ENCODE results near the gene GPC2. TPM values are rescaled to one million over a fixed set of nuclear protein-coding genes. Genes with fewer than 3 reads are reported as not detected.
"Not testable (repeated sequence)": the region's sequence is repeated elsewhere in the genome, so short reads cannot be mapped to it uniquely, and the experiment has no call there.

GPC2 gene
- total RNA-seq, 4 donors from 2014 or later, result 0.39 to 3.4 (median 2.0) TPM

DNA sequence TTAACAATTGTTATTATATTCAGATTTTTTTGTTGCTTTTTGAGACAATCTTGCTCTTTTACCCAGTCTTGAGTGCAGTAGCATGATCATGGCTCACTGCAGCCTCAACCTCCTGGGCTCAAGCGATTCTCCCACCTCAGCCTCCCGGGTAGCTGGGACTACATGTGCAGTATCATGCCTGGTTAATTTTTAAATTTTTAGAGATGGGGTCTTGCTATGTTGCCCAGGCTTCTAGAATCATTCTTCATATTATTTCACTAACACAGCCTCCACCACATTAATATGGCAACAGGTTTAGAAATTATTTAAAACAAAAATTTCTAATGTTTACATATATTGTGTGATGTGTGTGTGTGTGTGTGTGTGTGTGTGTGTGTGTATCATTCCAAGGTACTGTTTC, 29.9 kb downstream of the GPC2 start:
- Histone ChIP-seq H3K4me1 (peaks cover 0 to 32% (median 5%) of the 10 kb centered on the region in 3 donors), H3K27me3 (no peaks in the 10 kb centered on the region), H3K4me3 (no peak overlapping the region), H3K36me3 (peaks cover 0 to 11% of the 10 kb centered on the region in 2 donors), H3K27ac (no peak overlapping the region), H3K9me3 (no peaks in the 10 kb centered on the region)
- 85 to 100% methylated on average over 2 of the region's 2 CpGs for WGBS, 2 donors (ENCODE audit: low coverage in 1 of 2)
- TF ChIP-seq, protein P1, sequence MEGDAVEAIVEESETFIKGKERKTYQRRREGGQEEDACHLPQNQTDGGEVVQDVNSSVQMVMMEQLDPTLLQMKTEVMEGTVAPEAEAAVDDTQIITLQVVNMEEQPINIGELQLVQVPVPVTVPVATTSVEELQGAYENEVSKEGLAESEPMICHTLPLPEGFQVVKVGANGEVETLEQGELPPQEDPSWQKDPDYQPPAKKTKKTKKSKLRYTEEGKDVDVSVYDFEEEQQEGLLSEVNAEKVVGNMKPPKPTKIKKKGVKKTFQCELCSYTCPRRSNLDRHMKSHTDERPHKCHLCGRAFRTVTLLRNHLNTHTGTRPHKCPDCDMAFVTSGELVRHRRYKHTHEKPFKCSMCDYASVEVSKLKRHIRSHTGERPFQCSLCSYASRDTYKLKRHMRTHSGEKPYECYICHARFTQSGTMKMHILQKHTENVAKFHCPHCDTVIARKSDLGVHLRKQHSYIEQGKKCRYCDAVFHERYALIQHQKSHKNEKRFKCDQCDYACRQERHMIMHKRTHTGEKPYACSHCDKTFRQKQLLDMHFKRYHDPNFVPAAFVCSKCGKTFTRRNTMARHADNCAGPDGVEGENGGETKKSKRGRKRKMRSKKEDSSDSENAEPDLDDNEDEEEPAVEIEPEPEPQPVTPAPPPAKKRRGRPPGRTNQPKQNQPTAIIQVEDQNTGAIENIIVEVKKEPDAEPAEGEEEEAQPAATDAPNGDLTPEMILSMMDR (IDR thresholded peaks at IDR 0.05), result no peak
- TF ChIP-seq POLR2A (IDR thresholded peaks at IDR 0.05) (no peak), EP300 (IDR thresholded peaks at IDR 0.05) (no peak), POLR2AphosphoS5 (IDR thresholded peaks at IDR 0.05) (no peak)
- ATAC-seq, result no peak

DNA sequence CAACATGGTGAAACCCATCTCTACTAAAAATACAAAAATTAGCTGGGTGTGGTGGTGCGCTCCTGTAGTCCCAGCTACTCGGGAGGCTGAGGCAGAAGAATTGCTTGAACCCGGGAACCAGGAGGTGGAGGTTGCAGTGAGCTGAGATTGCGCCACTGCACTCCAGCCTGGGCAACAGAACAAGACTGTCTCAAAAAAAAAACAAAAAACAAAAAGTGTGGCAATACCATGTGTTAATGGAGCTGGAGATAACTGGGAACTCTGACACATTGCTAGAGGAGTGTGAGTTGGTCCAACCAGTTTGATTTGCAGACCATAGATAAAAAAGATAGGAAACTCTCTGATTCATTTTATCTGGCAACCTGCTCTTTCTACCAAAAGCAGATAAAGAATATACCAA, 30.8 kb downstream of the GPC2 start:
- H3K27ac ChIP-seq, H3K27me3 ChIP-seq, H3K9me3 ChIP-seq, ATAC-seq, H3K36me3 ChIP-seq, H3K4me3 ChIP-seq: not testable (repeated sequence)
- H3K4me1 ChIP-seq, result peaks cover 0 to 25% (median 5%) of the 10 kb centered on the region in 3 donors
- 100% methylated on average over 2 of the region's 4 CpGs; no CpG with 5 or more reads in 1 of the 2 donors for WGBS, 2 donors (ENCODE audit: low coverage in 1 of 2)

DNA sequence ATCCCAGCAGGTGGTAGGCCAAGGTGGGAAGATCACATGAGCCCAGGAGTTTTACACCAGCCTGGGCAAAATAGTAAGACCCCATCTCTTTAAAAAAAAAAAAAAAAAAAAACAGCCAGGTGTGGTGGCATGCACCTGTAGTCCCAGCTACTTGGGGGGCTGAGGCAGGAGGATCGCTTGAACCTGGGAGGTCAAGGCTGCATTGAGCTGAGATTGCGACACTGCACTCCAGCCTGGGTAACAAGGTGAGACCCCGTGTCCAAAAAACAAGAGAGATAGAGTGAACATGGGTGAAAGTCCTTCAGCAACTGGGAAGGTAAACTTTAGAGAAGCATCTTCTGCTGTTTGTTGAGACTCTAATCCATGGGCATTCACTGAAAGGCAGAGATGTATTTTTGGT, 34.7 kb downstream of the GPC2 start:
- Histone ChIP-seq H3K9me3 (no peaks in the 10 kb centered on the region), H3K4me3 (no peak overlapping the region), H3K27me3 (peaks cover 4% of the 10 kb centered on the region), H3K36me3 (no peaks in the 10 kb centered on the region), H3K4me1 (no peaks in the 10 kb centered on the region), H3K27ac (no peak overlapping the region)
- no peak for ATAC-seq
- TF ChIP-seq POLR2A (IDR thresholded peaks at IDR 0.05) (no peak), EP300 (IDR thresholded peaks at IDR 0.05) (no peak), POLR2AphosphoS5 (IDR thresholded peaks at IDR 0.05) (no peak)
- TF ChIP-seq, protein P1 (IDR thresholded peaks at IDR 0.05), result no peak
- 80 to 89% methylated on average over 2 to 3 of the region's 3 CpGs for WGBS, 2 donors (ENCODE audit: low coverage in 1 of 2)

DNA sequence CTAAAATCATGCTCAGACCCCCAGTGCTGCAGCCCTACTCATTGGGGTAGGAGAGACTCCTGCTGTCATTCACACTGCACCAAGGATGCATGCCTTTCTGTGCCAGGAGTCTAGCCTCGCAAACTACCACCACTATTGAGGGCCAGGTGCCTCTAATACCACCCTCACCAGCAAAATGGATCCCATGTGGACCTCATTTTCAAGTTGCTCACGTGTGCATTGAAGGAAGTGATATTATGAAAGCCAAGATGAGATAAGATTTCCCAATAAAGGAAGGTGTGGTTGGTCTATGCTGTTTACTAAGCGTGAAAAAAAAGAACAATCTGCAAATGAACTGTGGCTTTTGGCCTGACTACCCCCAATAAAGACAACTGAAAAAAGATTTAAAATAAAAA, 35.6 kb downstream of the GPC2 start:
- peaks cover 4% of the 10 kb centered on the region for H3K27me3 ChIP-seq
- H3K9me3 ChIP-seq, result no peaks in the 10 kb centered on the region
- TF ChIP-seq POLR2A (IDR thresholded peaks at IDR 0.05) (no peak), POLR2AphosphoS5 (IDR thresholded peaks at IDR 0.05) (no peak), EP300 (IDR thresholded peaks at IDR 0.05) (no peak)
- TF ChIP-seq, protein P1 (IDR thresholded peaks at IDR 0.05), result no peak
- no peak overlapping the region for H3K27ac ChIP-seq
- H3K4me3 ChIP-seq, result no peak overlapping the region
- 63 to 86% methylated on average over 1 to 2 of the region's 3 CpGs for WGBS, 2 donors (ENCODE audit: low coverage in 1 of 2)
- ATAC-seq, result no peak
- no peaks in the 10 kb centered on the region for H3K36me3 ChIP-seq
- no peaks in the 10 kb centered on the region for H3K4me1 ChIP-seq

DNA sequence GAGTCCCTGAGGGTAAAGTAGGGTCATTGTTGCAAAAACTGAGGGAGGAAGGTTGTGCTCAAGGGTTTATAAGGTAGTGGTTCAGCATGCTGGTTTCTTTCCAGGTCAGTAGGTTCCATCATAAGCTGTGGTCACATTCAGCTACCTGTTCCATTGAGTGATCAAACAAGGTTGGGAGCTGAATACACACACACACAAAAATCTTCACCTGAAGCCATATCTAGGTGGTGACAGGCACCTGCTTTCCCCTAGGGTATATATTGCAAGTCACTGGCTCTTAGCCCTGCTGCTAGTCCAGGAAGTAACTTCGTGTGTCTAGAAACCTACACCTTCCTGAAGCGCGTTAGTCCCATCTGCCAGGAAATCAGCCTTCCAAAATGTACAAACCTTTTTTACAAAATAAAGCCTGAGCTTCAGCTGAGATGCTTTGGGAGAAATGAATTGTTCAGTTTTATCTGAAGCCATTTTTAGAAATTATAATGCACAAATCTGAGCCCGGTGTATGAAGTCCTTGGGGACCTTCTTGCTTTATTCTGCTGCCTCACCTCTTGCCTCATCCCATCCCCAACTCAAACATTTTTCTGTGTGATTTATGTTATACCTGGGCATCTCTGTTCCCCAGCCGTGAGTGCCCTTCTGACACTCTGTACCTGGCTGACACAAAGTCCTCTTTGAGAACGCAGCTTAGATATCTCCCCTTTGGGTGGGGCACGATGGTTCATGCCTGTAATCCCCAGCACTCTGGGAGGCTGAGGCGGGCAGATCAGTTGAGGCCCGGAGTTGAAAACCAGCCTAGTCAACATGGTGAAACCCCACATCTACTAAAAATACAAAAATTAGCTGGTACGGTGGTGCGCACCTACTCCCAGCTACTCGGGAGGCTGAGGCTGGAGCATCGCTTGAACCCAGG, 39.1 kb downstream of the GPC2 start:
- ATAC-seq, result no peak
- Histone ChIP-seq H3K9me3 (no peaks in the 10 kb centered on the region), H3K27me3 (peaks cover 4% of the 10 kb centered on the region), H3K4me1 (no peaks in the 10 kb centered on the region), H3K27ac (no peak overlapping the region), H3K36me3 (no peaks in the 10 kb centered on the region), H3K4me3 (no peak overlapping the region)
- TF ChIP-seq EP300 (IDR thresholded peaks at IDR 0.05), result no peak
- TF ChIP-seq, protein P1 (IDR thresholded peaks at IDR 0.05), result no peak
- no peak for TF ChIP-seq POLR2AphosphoS5 (IDR thresholded peaks at IDR 0.05)
- TF ChIP-seq POLR2A (IDR thresholded peaks at IDR 0.05), result no peak
- WGBS, 2 donors (ENCODE audit: low coverage in 1 of 2), result 72 to 77% methylated on average over 5 to 7 of the region's 13 CpGs

All from gastroesophageal sphincter (tissue), 4 donors.